HTERT RPE-1 (cell line): ENCODE data around the gene OR2T3.
"Not testable (repeated sequence)": the region's sequence is repeated elsewhere in the genome, so short reads cannot be mapped to it uniquely, and the experiment has no call there.

Experiments
- in situ Hi-C: fragments of 300-500 bp; cut with MboI; formaldehyde crosslinking; loops from 4 replicates; pipeline ENCODE4 v1.14.3; 2020; ENCODE audit warnings: low sequenced_read_pairs

OR2T3 gene

GRCh38 chr1:248471154-248471553 lies 2.0 kb upstream of the OR2T3 start:
- in situ Hi-C loops: no loop called here

- in situ Hi-C loops: not testable (repeated sequence)
Measured at GRCh38 chr1:248472111-248472510, 1.0 kb upstream of the OR2T3 start.

- in situ Hi-C loops: not testable (repeated sequence)
Measured at GRCh38 chr1:248475660-248476059, 2.5 kb downstream of the OR2T3 start.

GRCh38 chr1:248481686-248482579 lies 8.8 kb downstream of the OR2T3 start:
- in situ Hi-C loops: not testable (repeated sequence)

- in situ Hi-C loops: not testable (repeated sequence)
Measured at GRCh38 chr1:248488289-248488688, 15.1 kb downstream of the OR2T3 start, which contains the start of gene OR2T5. TSS of gene OR2T5 (plus strand) at chr1:248488589. CDS start at chr1:248488589, 0 bp downstream.

GRCh38 chr1:248496661-248497060 lies 23.5 kb downstream of the OR2T3 start:
- in situ Hi-C loops: not testable (repeated sequence)

- in situ Hi-C loops: not testable (repeated sequence)
Measured at GRCh38 chr1:248500305-248501035, 27.3 kb downstream of the OR2T3 start.

- in situ Hi-C loops: not testable (repeated sequence)
Measured at GRCh38 chr1:248507773-248508172, 34.6 kb downstream of the OR2T3 start, which contains the start of gene OR2G6. TSS of gene OR2G6 (plus strand) at chr1:248508073. CDS start at chr1:248521647, 13,574 bp downstream.

- in situ Hi-C loops: not testable (repeated sequence)
Measured at GRCh38 chr1:248510217-248510616, 37.1 kb downstream of the OR2T3 start.

- in situ Hi-C loops: no loop called here
Measured at GRCh38 chr1:248521856-248522255, 48.7 kb downstream of the OR2T3 start.
